Measurements from ENCODE around the gene SHLD1.

SHLD1 gene

GRCh38 chr20:5845681-5846615, 95.7 kb downstream of the SHLD1 start:
- no peak for DNase-seq (ENCODE audit: low read depth, low spot score)

GRCh38 chr20:5848711-5849505, 98.7 kb downstream of the SHLD1 start:
- no peak for DNase-seq (ENCODE audit: low read depth, low spot score)

DNA sequence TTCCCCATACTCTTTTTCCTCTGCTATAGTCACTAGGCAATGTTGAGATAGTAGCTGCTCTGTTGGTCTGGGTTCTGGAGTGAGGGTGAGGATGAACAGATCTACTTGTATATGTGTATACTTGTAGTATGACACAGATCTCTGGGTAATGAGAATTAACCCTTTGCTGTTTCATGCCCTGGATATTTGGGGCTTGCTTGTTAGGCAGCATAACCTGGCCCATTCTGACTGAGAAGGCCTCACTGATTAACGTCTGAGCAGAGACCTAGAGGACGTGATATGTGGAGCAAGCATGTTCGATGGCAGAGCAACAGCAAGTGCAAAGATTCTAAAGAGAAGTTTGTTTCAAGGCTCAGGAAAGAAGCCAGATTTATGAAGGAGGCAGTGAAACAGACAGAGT, 105.7 kb downstream of the SHLD1 start:
- DNase-seq (ENCODE audit: low read depth, low spot score), result no peak

DNA sequence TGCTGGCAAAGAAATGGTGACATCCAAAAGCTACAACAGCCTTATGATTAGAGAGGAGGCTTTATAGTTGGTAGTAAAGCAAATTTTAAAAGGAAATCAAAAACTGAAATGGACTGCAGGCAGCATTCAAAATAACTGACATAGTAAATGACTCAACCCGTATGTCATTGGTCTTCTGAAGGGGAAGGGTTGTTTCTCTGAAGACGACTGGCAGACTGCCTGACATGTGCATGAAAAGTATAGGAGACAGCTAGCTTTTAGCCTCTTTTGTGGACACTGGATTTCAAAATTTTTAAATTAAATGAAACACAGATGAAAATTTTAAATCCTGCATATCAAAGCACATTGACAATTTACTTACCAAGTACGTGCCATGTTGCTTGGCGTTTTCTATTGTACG, 109.4 kb downstream of the SHLD1 start:
- DNase-seq (ENCODE audit: low read depth, low spot score), result no peak

- no peak for DNase-seq (ENCODE audit: low read depth, low spot score)
These were observed 112.5 kb downstream of the SHLD1 start for GRCh38 chr20:5862703-5863039.

DNA sequence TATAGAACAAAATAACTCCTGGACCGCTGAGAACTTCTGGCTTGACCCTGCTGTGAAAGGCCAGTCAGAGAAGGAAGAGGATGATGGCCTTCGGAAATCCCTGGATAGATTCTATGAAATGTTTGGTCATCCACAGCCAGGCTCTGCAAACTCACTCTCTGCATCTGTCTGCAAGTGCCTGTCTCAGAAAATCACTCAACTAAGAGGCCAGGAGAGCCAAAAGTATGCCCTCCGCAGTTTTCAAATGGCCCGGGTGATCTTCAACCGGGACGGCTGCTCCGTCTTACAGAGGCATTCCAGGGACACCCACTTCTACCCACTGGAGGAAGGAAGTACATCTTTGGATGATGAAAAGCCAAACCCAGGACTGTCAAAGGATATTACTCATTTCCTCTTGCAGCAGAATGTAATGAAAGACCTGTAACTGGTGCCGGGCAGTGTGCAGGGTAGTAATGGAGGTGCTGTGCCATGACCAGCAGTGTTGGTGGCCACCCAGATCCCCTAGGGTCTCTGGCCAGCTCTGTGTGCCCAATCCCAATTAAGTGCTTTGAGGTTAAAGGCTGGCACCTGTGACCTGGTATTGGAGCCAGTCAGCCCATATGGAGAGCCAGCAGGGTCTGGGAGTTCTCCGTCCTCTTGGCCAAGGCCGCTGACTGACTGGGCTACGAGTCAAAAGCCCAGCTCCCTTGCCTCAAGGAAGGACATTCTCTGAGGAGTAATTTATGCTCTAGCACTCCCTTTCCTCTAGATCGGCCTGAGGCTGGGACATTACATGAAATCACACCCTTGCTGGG, 113.0 kb downstream of the SHLD1 start:
- DNase-seq (ENCODE audit: low read depth, low spot score), result no peak

DNA sequence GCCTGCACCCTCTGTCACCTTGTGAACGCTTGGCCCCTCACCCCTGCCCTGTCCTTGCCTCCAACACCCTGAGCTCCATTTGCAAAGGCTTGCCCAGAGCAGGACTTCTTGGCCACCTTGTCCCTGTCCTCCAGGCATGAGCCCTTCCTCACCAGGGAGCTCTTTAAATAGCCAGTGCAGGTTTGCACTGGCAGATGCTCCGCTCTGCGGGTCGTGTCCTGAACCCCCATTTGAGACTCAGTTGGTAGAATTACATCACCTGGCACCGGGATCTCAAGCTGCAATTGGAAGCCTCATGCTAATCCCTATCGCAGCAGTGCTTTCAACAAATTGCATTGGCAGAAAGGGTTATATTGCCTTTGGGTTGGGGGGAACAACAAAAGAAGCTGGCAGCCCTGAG, 114.2 kb downstream of the SHLD1 start:
- no peak for DNase-seq (ENCODE audit: low read depth, low spot score)

DNA sequence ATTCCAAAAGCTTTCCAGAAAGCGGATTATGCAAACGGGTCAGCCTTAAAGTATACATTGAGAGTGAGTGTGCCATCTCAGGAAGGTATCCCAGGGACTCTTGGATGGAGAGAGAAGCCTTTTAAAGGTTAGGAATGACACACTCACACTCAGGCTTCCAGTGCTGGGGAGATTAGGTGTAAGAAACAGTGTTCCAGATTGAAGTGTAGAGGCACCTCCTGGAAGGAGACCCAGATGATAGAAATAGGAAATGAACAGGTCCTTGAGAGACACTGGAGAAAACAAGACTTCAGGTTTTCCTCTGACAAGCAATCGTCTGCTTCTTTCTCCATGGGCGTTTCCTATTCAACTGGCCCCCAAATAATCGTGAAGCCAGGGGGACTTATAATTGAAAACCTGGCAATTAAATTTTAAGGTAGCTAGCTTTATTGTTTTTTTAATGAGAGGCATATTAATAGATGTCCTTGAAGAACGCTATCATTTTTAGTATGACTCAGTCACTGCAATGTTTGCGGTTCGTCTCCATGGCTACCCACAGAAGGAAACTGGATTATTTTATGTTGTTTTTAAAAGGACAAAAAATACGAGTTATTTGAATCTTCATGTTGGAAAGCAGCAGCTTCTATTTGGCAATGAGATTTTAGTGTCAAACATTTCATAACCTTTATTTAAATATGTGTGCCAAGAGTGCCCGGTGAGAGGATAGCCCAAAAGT, 114.8 kb downstream of the SHLD1 start:
- DNase-seq (ENCODE audit: low read depth, low spot score), result no peak

- DNase-seq (ENCODE audit: low read depth, low spot score), result no peak
These were observed 115.4 kb downstream of the SHLD1 start for GRCh38 chr20:5865604-5866003.

DNA sequence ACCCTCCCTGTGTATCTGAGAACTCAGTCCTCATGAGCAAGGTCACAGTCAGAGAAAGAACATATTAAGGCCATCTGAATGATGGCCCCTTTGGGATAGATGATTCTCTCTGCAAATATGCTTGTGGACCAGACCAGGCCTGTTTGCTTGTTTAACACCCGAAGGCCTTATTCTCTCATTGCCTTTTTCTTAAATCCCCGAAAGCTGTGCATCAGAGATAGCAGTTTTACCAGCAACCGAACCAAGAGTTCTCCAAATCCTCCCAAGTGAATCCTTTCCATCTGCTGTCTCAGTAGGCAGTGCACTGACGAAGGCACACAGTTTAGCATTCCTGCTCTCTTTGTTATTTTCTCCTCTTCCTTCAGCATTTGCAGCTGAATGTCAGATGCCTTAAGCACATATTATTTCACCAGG, 120.4 kb downstream of the SHLD1 start:
- no peak for DNase-seq (ENCODE audit: low read depth, low spot score)

GRCh38 chr20:5871459-5872410, 121.5 kb downstream of the SHLD1 start:
- DNase-seq (ENCODE audit: low read depth, low spot score), result no peak

GRCh38 chr20:5877128-5877527, 126.9 kb downstream of the SHLD1 start:
- no peak for DNase-seq (ENCODE audit: low read depth, low spot score)

GRCh38 chr20:5880326-5880725, 130.1 kb downstream of the SHLD1 start:
- no peak for DNase-seq (ENCODE audit: low read depth, low spot score)

DNA sequence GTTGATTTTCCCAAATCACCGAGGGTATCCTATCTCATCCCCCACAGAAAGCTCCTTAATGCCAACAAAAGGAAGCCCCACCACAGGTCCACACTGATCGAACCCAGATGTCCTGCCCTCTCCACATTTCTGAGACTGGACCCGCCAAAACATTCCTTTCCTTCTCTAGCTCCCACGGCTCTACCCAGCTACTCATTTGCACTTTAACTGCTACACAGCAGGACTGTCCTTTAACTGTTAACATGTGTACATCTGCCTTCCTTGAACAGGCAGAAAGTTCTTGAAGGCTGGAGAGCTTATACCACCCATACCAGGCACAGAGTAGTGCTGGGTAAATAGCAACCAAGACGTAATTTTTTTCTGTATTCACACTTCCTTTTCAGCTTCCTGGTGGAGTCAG, 131.5 kb downstream of the SHLD1 start:
- DNase-seq (ENCODE audit: low read depth, low spot score), result no peak

DNA sequence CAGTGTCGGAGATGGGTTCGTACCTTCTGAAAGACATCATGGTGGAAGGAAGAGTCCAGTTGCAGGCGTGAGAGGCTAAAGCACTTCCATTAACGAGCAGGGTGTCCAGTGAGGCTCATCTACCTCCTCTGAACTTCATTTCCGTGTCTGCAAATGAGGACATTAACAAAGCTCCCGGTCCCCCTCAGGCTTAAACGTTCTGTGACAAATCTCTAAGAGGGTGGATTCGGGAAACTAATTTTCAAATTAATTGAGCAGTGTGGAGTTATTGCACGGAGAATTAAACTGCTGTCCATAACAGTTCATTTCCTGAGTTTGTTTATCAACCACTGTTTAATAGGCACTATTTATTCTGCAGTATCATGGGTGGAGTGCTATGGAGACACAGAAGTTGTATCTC, 132.0 kb downstream of the SHLD1 start:
- DNase-seq (ENCODE audit: low read depth, low spot score), result no peak

GRCh38 chr20:5884465-5885335, 134.5 kb downstream of the SHLD1 start:
- DNase-seq (ENCODE audit: low read depth, low spot score), result no peak

DNA sequence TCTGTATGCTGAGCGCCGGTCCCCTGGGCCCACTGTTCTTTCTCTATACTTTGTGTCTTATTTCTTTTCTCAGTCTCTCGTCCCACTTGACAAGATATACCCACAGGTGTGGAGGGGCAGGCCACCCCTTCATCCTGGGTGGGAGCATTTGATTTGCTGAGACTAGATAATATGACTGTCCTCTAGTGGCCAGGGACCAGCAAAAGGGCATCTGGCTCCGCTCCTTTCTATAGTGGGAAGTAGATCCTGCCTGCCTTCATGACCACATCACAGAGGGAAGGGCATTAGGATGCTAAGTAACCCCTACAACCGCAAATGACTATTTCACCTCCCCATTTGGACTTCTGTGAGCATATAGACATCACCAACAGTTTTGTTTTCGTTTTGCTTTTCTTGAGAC, 135.7 kb downstream of the SHLD1 start:
- DNase-seq (ENCODE audit: low read depth, low spot score), result no peak

DNA sequence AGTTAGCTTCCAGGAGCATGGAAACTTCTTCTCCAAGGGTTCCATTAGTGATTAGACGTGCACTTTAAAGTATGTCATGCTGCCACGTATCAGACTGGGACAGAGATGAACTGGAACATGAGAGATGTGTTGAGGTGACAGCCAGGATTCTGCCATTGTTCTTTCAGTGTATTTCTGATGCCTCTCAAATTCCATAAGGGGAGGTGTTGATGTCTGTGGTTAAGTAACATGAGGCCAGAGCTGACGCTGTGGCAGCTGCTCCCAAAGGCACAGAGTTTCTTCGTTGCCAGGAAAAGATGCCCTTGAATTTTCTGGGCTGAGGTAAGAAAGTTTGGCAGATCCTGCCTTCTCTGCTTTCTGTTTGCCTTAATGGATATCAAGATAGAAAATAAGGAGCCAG, 136.6 kb downstream of the SHLD1 start:
- DNase-seq (ENCODE audit: low read depth, low spot score), result no peak

DNA sequence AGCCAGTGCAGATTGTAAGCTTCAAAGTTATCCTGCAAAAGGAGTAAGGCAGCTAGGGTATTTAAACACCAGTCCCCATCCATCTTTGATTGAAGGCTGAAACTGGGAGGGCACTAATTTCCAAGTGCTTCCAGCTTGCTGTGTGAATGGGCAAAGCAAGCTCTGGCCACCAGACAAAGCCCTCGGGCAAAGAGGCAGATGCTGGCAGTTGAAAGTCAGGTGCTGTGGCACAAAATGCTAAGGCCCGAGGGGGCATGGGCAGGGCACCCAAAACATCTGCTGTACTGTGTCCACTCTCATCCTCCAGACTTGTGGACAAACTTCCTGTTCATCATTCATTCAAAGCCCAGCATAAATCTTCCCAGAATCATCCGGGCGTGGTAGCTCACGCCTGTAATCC, 137.2 kb downstream of the SHLD1 start:
- no peak for DNase-seq (ENCODE audit: low read depth, low spot score)

Data from activated CD4-positive, CD25-positive, alpha-beta regulatory T cell treated with anti-CD3 and anti-CD28 coated beads, Interleukin-2, amount 50 U/mL, for 16 hours (primary cell).